HS-5 (cell line): ENCODE data around the gene TSPY2.
"Not testable (repeated sequence)": the region's sequence is repeated elsewhere in the genome, so short reads cannot be mapped to it uniquely, and the experiment has no call there.

ENCODE experiments used
- DNase-seq: peaks from one replicate; pipeline ENCODE4 v3.0.0-alpha.2; 2012; ENCODE audit warnings: low read depth

Gene TSPY2

GRCh38 chrY:6245923-6246322, at the start of gene TSPY2:
Gene TSPY2 (plus strand): TSS chrY:6246223. CDS start chrY:6246269, 46 bp downstream.
- DNase-seq, result not testable (repeated sequence)

- DNase-seq, result not testable (repeated sequence)
Observed at GRCh38 chrY:6209565-6209964, 36.5 kb upstream of the TSPY2 start.

- DNase-seq, result not testable (repeated sequence)
Observed at GRCh38 chrY:6217045-6217444, 29.0 kb upstream of the TSPY2 start.

GRCh38 chrY:6269839-6270238, 23.8 kb downstream of the TSPY2 start:
- DNase-seq, result not testable (repeated sequence)
